HEK293T (cell line): ENCODE data around the gene NCOA5.

ENCODE experiments used
- CTCF ChIA-PET: fragments of 350-600 bp; formaldehyde crosslinking; extraction: SDS; loops from one replicate; lab custom pipeline; 2021; ENCODE audit warnings: antibody characterized with exemption, inconsistent platforms; lab: Yijun Ruan, JAX
- POLR2A ChIA-PET: fragments of 350-600 bp; formaldehyde crosslinking; extraction: SDS; loops from one replicate; lab custom pipeline; 2020; ENCODE audit warnings: antibody characterized with exemption, inconsistent platforms; lab: Yijun Ruan, JAX
- DNase-seq: peaks from one replicate; pipeline ENCODE4 v3.0.0; 2012; ENCODE audit warnings: mixed read lengths; ENCODE audit errors: extremely low spot score
- ARNT ChIP-seq: fragments of 450-650 bp; IDR thresholded peaks from 2 replicates; pipeline ENCODE4 v1.6.1; 2017; ENCODE audit warnings: mild to moderate bottlenecking
- BHLHE40 ChIP-seq: fragments of 450-650 bp; IDR thresholded peaks from 2 replicates; pipeline ENCODE4 v1.6.1; 2016; ENCODE audit warnings: mild to moderate bottlenecking, moderate library complexity, borderline replicate concordance
- CTBP1 ChIP-seq: fragments of 450-650 bp; IDR thresholded peaks from 2 replicates; pipeline ENCODE4 v1.6.1; 2016; ENCODE audit warnings: borderline replicate concordance
- ELF4 ChIP-seq: fragments of 450-650 bp; IDR thresholded peaks from 2 replicates; pipeline ENCODE4 v1.6.1; 2017; ENCODE audit warnings: antibody characterized with exemption
- FOXA1 ChIP-seq: fragments of 450-650 bp; IDR thresholded peaks from 2 replicates; pipeline ENCODE4 v1.6.1; 2016; ENCODE audit warnings: mild to moderate bottlenecking
- FOXK2 ChIP-seq: fragments of 450-650 bp; IDR thresholded peaks from 2 replicates; pipeline ENCODE4 v1.6.1; 2016; ENCODE audit warnings: mild to moderate bottlenecking
- FOXM1 ChIP-seq: fragments of 450-650 bp; IDR thresholded peaks from 2 replicates; pipeline ENCODE4 v1.6.1; 2017; ENCODE audit warnings: mild to moderate bottlenecking, borderline replicate concordance
- HDGF ChIP-seq: fragments of 450-650 bp; IDR thresholded peaks from 2 replicates; pipeline ENCODE4 v1.6.1; 2017; ENCODE audit warnings: antibody characterized with exemption, borderline replicate concordance
- L3MBTL2 ChIP-seq: fragments of 450-650 bp; conservative IDR thresholded peaks from 2 replicates; pipeline ENCODE4 v1.6.1; 2016; ENCODE audit warnings: mild to moderate bottlenecking
- LEF1 ChIP-seq: fragments of 450-650 bp; IDR thresholded peaks from 2 replicates; pipeline ENCODE4 v1.6.1; 2017; ENCODE audit warnings: mild to moderate bottlenecking, borderline replicate concordance
- NFRKB ChIP-seq: fragments of 450-650 bp; IDR thresholded peaks from 2 replicates; pipeline ENCODE4 v1.6.1; 2016; ENCODE audit warnings: mild to moderate bottlenecking, moderate library complexity
- SP1 ChIP-seq: fragments of 450-650 bp; IDR thresholded peaks from 2 replicates; pipeline ENCODE4 v1.6.1; 2017
- SUZ12 ChIP-seq: fragments of 450-650 bp; IDR thresholded peaks from 2 replicates; pipeline ENCODE4 v1.6.1; 2016; ENCODE audit warnings: mild to moderate bottlenecking
- TARDBP ChIP-seq: fragments of 450-650 bp; IDR thresholded peaks from 2 replicates; pipeline ENCODE4 v1.6.1; 2016
- ZNF384 ChIP-seq: fragments of 450-650 bp; IDR thresholded peaks from 2 replicates; pipeline ENCODE4 v1.6.1; 2016
- TF ChIP-seq, protein P1 (sequence below): fragments of 450-650 bp; IDR thresholded peaks from 2 replicates; pipeline ENCODE4 v1.6.1; 2016

Gene NCOA5

DNA sequence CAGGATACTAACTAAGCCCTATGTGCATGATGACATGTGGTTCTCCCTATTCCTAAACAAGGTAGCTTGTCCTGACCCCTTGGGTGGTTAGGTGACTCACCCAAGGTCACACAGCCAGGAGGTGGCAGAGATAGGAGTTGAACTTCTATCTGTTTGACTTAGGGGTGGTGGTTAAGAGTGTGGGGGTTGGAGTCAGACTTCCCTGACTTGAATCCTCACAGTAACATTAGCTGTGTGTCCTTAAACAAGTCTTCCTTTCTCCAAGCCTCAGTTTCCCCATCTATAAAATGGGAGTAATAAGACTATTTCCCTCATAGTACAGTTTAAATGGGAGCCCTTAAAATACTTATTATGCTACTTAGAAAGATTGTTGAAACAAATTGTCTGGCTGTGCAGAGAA is 38.9 kb downstream of the NCOA5 start:
- DNase-seq: no peak
- POLR2A ChIA-PET: no interaction called here
- no peak for TF ChIP-seq NFRKB
- no peak for TF ChIP-seq SP1
- no peak for TF ChIP-seq HDGF
- CTCF ChIA-PET: no interaction called here

DNA sequence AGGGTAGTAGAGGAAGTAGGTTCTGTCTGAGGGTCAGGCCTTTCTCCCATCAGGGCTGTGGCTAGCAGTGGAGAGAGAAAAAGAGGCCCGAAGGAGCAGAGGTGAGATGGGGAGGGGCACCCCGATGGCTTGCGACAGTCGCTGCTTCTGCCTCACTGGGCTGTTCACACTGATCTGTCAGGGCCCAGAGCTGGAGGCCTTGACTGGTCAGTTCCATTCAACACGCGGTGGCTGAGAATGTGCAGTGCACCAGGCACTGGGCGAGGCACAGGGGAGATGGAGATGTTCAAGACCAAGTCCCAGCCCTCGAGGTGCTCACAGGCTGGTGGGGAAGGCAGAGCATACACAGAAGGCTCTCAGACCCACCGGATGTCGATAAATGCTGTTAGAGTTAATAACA is 39.3 kb downstream of the NCOA5 start:
- TF ChIP-seq ARNT (no peak), L3MBTL2 (no peak), CTBP1 (no peak), HDGF (no peak), FOXA1 (no peak), ELF4 (no peak), ZNF384 (no peak), LEF1 (no peak), TARDBP (no peak), SUZ12 (no peak), FOXM1 (no peak), FOXK2 (no peak), SP1 (no peak), NFRKB (no peak), BHLHE40 (no peak)
- TF ChIP-seq, protein P1, sequence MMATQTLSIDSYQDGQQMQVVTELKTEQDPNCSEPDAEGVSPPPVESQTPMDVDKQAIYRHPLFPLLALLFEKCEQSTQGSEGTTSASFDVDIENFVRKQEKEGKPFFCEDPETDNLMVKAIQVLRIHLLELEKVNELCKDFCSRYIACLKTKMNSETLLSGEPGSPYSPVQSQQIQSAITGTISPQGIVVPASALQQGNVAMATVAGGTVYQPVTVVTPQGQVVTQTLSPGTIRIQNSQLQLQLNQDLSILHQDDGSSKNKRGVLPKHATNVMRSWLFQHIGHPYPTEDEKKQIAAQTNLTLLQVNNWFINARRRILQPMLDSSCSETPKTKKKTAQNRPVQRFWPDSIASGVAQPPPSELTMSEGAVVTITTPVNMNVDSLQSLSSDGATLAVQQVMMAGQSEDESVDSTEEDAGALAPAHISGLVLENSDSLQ: no peak
- POLR2A ChIA-PET: no interaction called here
- DNase-seq: no peak
- CTCF ChIA-PET: no interaction called here

DNA sequence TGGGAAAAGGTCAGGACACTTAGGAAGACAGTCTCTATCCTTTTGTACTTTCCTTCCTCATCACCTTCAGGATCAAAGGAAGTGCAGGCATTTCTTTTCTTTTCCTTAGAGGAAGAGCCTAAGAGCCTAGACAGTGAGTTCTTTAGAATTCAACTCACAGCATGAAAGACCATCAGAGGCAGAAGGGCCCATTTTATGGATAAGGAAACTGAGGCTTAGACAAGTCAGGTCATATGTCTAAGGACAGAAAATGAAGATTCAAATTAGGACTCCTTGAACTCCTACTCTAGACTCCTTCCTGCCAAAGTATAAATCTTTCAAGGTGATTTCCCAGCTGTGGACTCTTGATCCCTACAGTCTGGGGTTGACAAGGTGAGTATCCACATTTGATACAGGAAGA is 39.9 kb downstream of the NCOA5 start:
- no peak for TF ChIP-seq NFRKB
- no peak for TF ChIP-seq TARDBP
- TF ChIP-seq FOXK2: no peak
- TF ChIP-seq FOXA1: no peak
- no peak for TF ChIP-seq ZNF384
- TF ChIP-seq LEF1: no peak
- TF ChIP-seq SP1: no peak
- no peak for TF ChIP-seq BHLHE40
- TF ChIP-seq CTBP1: no peak
- TF ChIP-seq SUZ12: no peak
- no peak for TF ChIP-seq HDGF
- no peak for TF ChIP-seq FOXM1
- TF ChIP-seq, protein P1: no peak
- no peak for TF ChIP-seq ELF4
- DNase-seq: no peak
- POLR2A ChIA-PET: no interaction called here
- CTCF ChIA-PET: no interaction called here

DNA sequence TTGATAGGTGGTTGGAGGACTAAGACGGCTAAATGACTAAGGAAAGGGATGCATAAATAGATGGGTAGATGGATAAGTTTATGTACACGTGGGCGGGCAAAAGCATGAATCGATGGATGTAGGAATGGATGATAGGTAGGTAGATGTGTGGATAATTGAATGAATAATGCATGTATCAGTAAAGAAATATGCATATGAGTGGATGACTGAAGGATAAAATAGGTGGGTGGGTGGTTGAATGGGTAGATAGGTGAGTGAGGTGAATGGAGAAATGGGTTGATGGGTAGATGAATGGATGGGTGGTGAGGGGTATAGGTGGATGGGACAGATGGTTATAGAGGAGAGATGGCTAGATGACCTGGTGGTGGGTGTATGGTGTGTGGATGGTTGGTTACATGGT is 40.6 kb downstream of the NCOA5 start:
- POLR2A ChIA-PET: no interaction called here
- no peak for TF ChIP-seq NFRKB
- no peak for TF ChIP-seq FOXM1
- no peak for TF ChIP-seq BHLHE40
- TF ChIP-seq L3MBTL2: no peak
- no peak for TF ChIP-seq HDGF
- TF ChIP-seq SUZ12: no peak
- TF ChIP-seq FOXA1: no peak
- no peak for TF ChIP-seq TARDBP
- no peak for TF ChIP-seq ELF4
- TF ChIP-seq LEF1: no peak
- TF ChIP-seq, protein P1: no peak
- TF ChIP-seq CTBP1: no peak
- TF ChIP-seq ZNF384: no peak
- no peak for TF ChIP-seq FOXK2
- TF ChIP-seq ARNT: no peak
- no peak for TF ChIP-seq SP1
- CTCF ChIA-PET: no interaction called here
- DNase-seq: no peak

DNA sequence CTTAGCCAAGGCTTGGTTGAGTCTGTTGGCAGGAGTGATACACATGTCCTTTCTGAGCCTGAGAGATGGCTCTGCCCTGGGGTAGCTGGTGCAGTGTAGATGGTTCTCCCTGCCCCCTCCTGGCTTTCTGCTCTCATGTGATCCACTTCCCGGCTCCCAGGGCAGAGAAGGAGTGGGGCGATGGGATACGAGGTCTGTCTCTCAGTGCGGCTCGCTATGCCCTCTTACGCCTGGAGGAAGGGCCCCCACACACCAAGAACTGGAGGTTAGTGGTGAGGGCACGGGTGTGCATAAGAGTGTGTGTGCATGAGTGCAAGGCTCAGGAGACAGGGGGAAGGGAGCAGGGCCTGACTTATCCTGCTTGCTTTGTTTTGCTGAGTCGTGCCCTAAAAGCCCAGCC is 41.9 kb downstream of the NCOA5 start:
- TF ChIP-seq, protein P1: no peak
- TF ChIP-seq SUZ12: no peak
- TF ChIP-seq FOXK2: no peak
- no peak for TF ChIP-seq BHLHE40
- no peak for TF ChIP-seq L3MBTL2
- no peak for TF ChIP-seq SP1
- TF ChIP-seq FOXM1: no peak
- no peak for TF ChIP-seq TARDBP
- no peak for TF ChIP-seq FOXA1
- no peak for TF ChIP-seq ELF4
- TF ChIP-seq ARNT: no peak
- TF ChIP-seq LEF1: no peak
- TF ChIP-seq CTBP1: no peak
- TF ChIP-seq ZNF384: no peak
- no peak for TF ChIP-seq NFRKB
- TF ChIP-seq HDGF: no peak
- ChIA-PET POLR2A (no interaction called here), CTCF (no interaction called here)
- no peak for DNase-seq

DNA sequence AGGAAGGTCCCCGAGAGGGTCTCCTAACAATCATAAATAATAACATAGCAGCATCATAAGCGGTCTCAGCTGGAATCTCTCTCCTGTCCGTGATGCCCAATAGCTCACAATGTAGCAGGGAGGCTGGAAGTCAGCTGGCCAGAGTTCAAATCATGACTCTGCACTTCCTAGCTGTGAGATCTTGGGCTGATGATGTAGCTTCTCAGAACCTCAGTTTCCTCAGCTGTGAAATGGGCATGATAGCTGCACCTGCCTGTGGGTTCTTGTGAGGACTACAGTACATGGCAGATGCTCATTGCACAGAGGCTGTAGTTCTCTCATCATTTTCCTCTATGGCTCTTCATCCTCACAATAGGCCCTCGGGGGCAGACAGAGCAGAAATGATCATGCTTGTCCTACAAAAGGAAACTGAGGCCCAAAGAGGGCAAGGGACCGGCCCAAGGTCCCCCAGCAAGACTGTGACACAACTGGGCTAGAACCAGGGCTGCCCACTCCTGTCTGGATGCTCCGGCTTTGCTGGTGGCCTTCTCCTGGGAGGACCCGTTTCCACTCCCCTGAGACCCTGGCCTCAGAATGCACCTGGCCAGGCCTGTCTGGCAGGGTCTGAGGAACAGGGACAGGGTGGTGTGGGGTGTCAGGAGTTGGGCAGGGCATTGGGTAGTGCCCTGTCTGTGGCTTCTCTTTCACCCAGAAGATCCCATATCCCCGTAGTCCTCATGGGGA is 43.0 kb downstream of the NCOA5 start:
- CTCF ChIA-PET: interaction anchor here (0.7 kb wide), 1 partner anchor 24 kb away, joined by 3 read pairs; no protein-coding TSS in a partner anchor

More for the DNA sequence above, 43.0 kb downstream of the NCOA5 start:
- no peak for DNase-seq
- POLR2A ChIA-PET: no interaction called here
- TF ChIP-seq L3MBTL2: no peak
- TF ChIP-seq NFRKB: no peak
- no peak for TF ChIP-seq CTBP1
